Hepatocyte (in vitro differentiated cells): ENCODE measurements around the gene PTPRN2.

Experiments
- EZH2 ChIP-seq: fragments of 200-600 bp; sonication (generic); IDR thresholded peaks from 2 replicates; pipeline ENCODE4 v1.6.1; 2016; ENCODE audit warnings: antibody characterized with exemption, mild to moderate bottlenecking, borderline replicate concordance
- TF ChIP-seq, protein P1 (sequence below): fragments of 200-600 bp; sonication (generic); IDR thresholded peaks from 2 replicates; pipeline ENCODE4 v1.5.1; 2016; ENCODE audit warnings: antibody characterized with exemption, mild to moderate bottlenecking; ENCODE audit not compliant: poor library complexity

DNA sequence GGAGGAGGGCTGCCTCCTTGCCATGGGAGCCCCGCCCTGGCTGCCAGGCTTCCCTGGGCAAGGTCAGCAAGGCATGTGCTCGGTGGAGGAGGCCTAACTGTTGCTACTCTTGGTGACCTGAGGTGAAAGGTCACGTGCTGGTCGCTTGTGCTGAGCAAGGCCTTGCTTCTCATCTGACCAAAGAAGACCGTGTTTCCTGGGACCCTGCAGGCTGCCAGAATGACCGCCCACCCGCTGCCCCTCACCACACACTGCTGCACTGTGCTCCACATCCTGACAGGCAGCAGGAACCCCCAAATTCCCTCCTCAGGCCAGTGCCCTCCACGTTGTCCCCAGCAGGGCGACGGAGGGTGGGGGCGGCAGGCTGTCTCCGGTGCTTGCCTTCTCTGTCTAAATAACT lies 808.4 kb downstream of the PTPRN2 start:
- TF ChIP-seq, protein P1, sequence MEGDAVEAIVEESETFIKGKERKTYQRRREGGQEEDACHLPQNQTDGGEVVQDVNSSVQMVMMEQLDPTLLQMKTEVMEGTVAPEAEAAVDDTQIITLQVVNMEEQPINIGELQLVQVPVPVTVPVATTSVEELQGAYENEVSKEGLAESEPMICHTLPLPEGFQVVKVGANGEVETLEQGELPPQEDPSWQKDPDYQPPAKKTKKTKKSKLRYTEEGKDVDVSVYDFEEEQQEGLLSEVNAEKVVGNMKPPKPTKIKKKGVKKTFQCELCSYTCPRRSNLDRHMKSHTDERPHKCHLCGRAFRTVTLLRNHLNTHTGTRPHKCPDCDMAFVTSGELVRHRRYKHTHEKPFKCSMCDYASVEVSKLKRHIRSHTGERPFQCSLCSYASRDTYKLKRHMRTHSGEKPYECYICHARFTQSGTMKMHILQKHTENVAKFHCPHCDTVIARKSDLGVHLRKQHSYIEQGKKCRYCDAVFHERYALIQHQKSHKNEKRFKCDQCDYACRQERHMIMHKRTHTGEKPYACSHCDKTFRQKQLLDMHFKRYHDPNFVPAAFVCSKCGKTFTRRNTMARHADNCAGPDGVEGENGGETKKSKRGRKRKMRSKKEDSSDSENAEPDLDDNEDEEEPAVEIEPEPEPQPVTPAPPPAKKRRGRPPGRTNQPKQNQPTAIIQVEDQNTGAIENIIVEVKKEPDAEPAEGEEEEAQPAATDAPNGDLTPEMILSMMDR: no peak
- TF ChIP-seq EZH2: no peak
